GM18519 (cell line): ENCODE data around the gene H2BK1.

ENCODE experiments used
- ATAC-seq: cut with Tn5 transposase; IDR thresholded peaks from one replicate; pipeline ENCODE4 v1.9.1; 2021; ENCODE audit warnings: mild to moderate bottlenecking, moderate library complexity; ENCODE audit not compliant: unreplicated experiment, low FRiP score

Gene H2BK1

GRCh38 chr7:151207804-151208203 lies 2.5 kb downstream of the H2BK1 start:
- ATAC-seq: no peak

GRCh38 chr7:151207315-151207714 lies 3.0 kb downstream of the H2BK1 start:
- ATAC-seq: no peak

- no peak for ATAC-seq
Measured at GRCh38 chr7:151206914-151207313, 3.4 kb downstream of the H2BK1 start.

GRCh38 chr7:151205730-151206129 lies 4.6 kb downstream of the H2BK1 start:
- ATAC-seq: no peak

- ATAC-seq: no peak
Measured at GRCh38 chr7:151204383-151205032, 5.8 kb downstream of the H2BK1 start.

GRCh38 chr7:151202836-151203235 lies 7.5 kb downstream of the H2BK1 start:
- no peak for ATAC-seq

- no peak for ATAC-seq
Measured at GRCh38 chr7:151201751-151202150, 8.5 kb downstream of the H2BK1 start.

GRCh38 chr7:151201344-151201743 lies 8.9 kb downstream of the H2BK1 start:
- ATAC-seq: no peak

GRCh38 chr7:151198945-151199848 lies 11.1 kb downstream of the H2BK1 start:
- ATAC-seq: no peak

- no peak for ATAC-seq
Measured at GRCh38 chr7:151197932-151198331, 12.4 kb downstream of the H2BK1 start.

- no peak for ATAC-seq
Measured at GRCh38 chr7:151195616-151196450, 14.5 kb downstream of the H2BK1 start.

GRCh38 chr7:151194188-151194587 lies 16.1 kb downstream of the H2BK1 start:
- ATAC-seq: no peak

GRCh38 chr7:151193203-151193978 lies 16.9 kb downstream of the H2BK1 start:
- no peak for ATAC-seq

- no peak for ATAC-seq
Measured at GRCh38 chr7:151192002-151192539, 18.2 kb downstream of the H2BK1 start.

GRCh38 chr7:151191544-151191943 lies 18.7 kb downstream of the H2BK1 start:
- no peak for ATAC-seq

- no peak for ATAC-seq
Measured at GRCh38 chr7:151189038-151189437, 21.2 kb downstream of the H2BK1 start.

- no peak for ATAC-seq
Measured at GRCh38 chr7:151188252-151188542, 22.1 kb downstream of the H2BK1 start.

- no peak for ATAC-seq
Measured at GRCh38 chr7:151187409-151188251, 22.7 kb downstream of the H2BK1 start.
